ENCODE results near the gene ADGRV1. TPM values are rescaled to one million over a fixed set of nuclear protein-coding genes. Genes with fewer than 3 reads are reported as not detected.

ADGRV1 gene
- total and polyA plus RNA-seq, 9 of the 15 experiments (the other 6 are each of a cell fraction or from before 2014, with no cell fraction given) = 21.7 to 156 (median 58.2) TPM

GRCh38 chr5:90909940-90910339 lies 351.3 kb downstream of the ADGRV1 start (continued):
- TF ChIP-seq TRIM25 (IDR thresholded peaks at IDR 0.05; ENCODE audit: borderline replicate concordance) (no peak), ZC3H11A (IDR thresholded peaks at IDR 0.05; ENCODE audit: low read depth, low read length) (no peak)

- no peaks in the 10 kb centered on the region for H3K36me3 ChIP-seq (ENCODE audit: control insufficient read depth, insufficient read depth, low read length)
- H4K20me1 ChIP-seq (replicated peaks; ENCODE audit: control insufficient read depth, insufficient read depth, low read length) = no peaks in the 10 kb centered on the region
- DNase-seq (ENCODE audit: extremely low read depth in 1 of 4, low spot score in 3 of 4) (no peak), FAIRE-seq (no peak), ATAC-seq (no peak)
- no peak overlapping the region for H2AFZ ChIP-seq (ENCODE audit: low read depth, low read length)
- no peaks in the 10 kb centered on the region for H3K9me1 ChIP-seq (ENCODE audit: control insufficient read depth, insufficient read depth, low read length)
- H3K4me1 ChIP-seq (replicated peaks in 1 of 2; ENCODE audit: control insufficient read depth in 2 of 2, insufficient read depth in 2 of 2, low read length in 2 of 2) = no peaks in the 10 kb centered on the region
- no TSS peak for BruUV-seq (replicated peaks)
- no peaks in the 10 kb centered on the region for H3K27me3 ChIP-seq (ENCODE audit: control insufficient read depth in 2 of 2, insufficient read depth in 2 of 2, low read length in 2 of 2)
- H3K9ac ChIP-seq (ENCODE audit: insufficient read depth in 1 of 2, low read depth in 2 of 2, low read length in 2 of 2) = no peak overlapping the region
- no peak overlapping the region for H3K27ac ChIP-seq (ENCODE audit: extremely low read depth, low read depth, low read length)
- H3K9me3 ChIP-seq (replicated peaks; ENCODE audit: control insufficient read depth, insufficient read depth, low read depth, low read length) = no peaks in the 10 kb centered on the region
- intact Hi-C loops (cut with micrococcal nuclease) (no loop called here), in situ Hi-C loops (cut with MboI) (no loop called here)
- no peak overlapping the region for H3K4me3 ChIP-seq
- H3K79me2 ChIP-seq (ENCODE audit: control insufficient read depth, insufficient read depth, low read length) = no peaks in the 10 kb centered on the region
- WGBS (ENCODE audit: insufficient coverage, low coverage, missing lambda C conversion rate) = 73% methylated on average over 1 of the region's 1 CpG
- ChIA-PET CTCF (ENCODE audit: low intra/inter-chr PET ratio) (no interaction called here), POLR2A (interaction anchor here (0.6 to 1.0 kb wide), 3 partner anchors 25 to 537 kb away, joined by 3 to 4 read pairs (median 3); no protein-coding TSS in a partner anchor)
- no peak overlapping the region for H3K4me2 ChIP-seq (ENCODE audit: insufficient read depth, low read length)
- TF ChIP-seq NR4A1 (CRISPR knock-in tag; IDR thresholded peaks at IDR 0.05) (no peak), NR4A1 (tag; IDR thresholded peaks at IDR 0.05) (no peak), PRMT5 (CRISPR knock-in tag; IDR thresholded peaks at IDR 0.05) (no peak), USF1 (CRISPR knock-in tag; IDR thresholded peaks at IDR 0.05) (no peak), SMARCE1 (IDR thresholded peaks at IDR 0.05) (no peak), AFF4 (CRISPR knock-in tag; IDR thresholded peaks at IDR 0.05) (no peak), BRD4 (IDR thresholded peaks at IDR 0.05) (no peak), MEF2D (tag; conservative IDR thresholded peaks at IDR 0.05; ENCODE audit: low read depth) (no peak), FIP1L1 (IDR thresholded peaks at IDR 0.05; ENCODE audit: low read depth, low read length, poor library complexity, severe bottlenecking) (no peak)
Observed at GRCh38 chr5:90911169-90911568, 352.6 kb downstream of the ADGRV1 start.

Measured in K562 (cell line).